HepG2 (cell line): Measurements from ENCODE around the gene RPS8. TPM values are rescaled to one million over a fixed set of nuclear protein-coding genes. Genes with fewer than 3 reads are reported as not detected.

Source experiments
- ADNP ChIP-seq: sonication (generic); formaldehyde crosslinking; IDR thresholded peaks from 2 replicates; pipeline ENCODE4 v1.4.0; 2020; ENCODE audit warnings: missing genetic modification reagents
- ETS1 ChIP-seq: sonication (generic); formaldehyde crosslinking; IDR thresholded peaks from 2 replicates; pipeline ENCODE4 v1.4.0; 2020; ENCODE audit warnings: missing genetic modification reagents
- FOXA3 ChIP-seq: IDR thresholded peaks from 2 replicates; pipeline ENCODE4 v1.6.1; 2016; ENCODE audit warnings: missing genetic modification reagents, missing compliant biosample characterization
- HDAC2 ChIP-seq: sonication (generic); formaldehyde crosslinking; IDR thresholded peaks from 2 replicates; pipeline ENCODE4 v1.4.0; 2020; ENCODE audit warnings: missing genetic modification reagents
- IRF1 ChIP-seq: sonication (generic); formaldehyde crosslinking; IDR thresholded peaks from 2 replicates; pipeline ENCODE4 v1.4.0; 2020; ENCODE audit warnings: low read depth, mild to moderate bottlenecking, missing genetic modification reagents
- MAFG ChIP-seq: sonication (generic); formaldehyde crosslinking; IDR thresholded peaks from 2 replicates; pipeline ENCODE4 v1.5.1; 2020; ENCODE audit warnings: mild to moderate bottlenecking, missing genetic modification reagents
- MIER3 ChIP-seq: IDR thresholded peaks from 2 replicates; pipeline ENCODE4 v1.6.1; 2016; ENCODE audit warnings: missing compliant biosample characterization, borderline replicate concordance
- NR3C1 ChIP-seq: sonication (generic); formaldehyde crosslinking; IDR thresholded peaks from 2 replicates; pipeline ENCODE4 v1.4.0; 2020; ENCODE audit warnings: missing genetic modification reagents
- ZC3H4 ChIP-seq: sonication (generic); formaldehyde crosslinking; IDR thresholded peaks from 2 replicates; pipeline ENCODE4 v1.4.0; 2020; ENCODE audit warnings: missing genetic modification reagents, borderline replicate concordance
- ZNF142 ChIP-seq: sonication (generic); formaldehyde crosslinking; IDR thresholded peaks from 2 replicates; pipeline ENCODE4 v1.4.0; 2020; ENCODE audit warnings: missing genetic modification reagents
- ZNF280B ChIP-seq: sonication (generic); formaldehyde crosslinking; IDR thresholded peaks from 2 replicates; pipeline ENCODE4 v1.5.0; 2020; ENCODE audit warnings: missing genetic modification reagents, mild to moderate bottlenecking, borderline replicate concordance
- ZNF768 ChIP-seq: sonication (generic); formaldehyde crosslinking; IDR thresholded peaks from 2 replicates; pipeline ENCODE4 v1.4.0; 2020; ENCODE audit warnings: missing genetic modification reagents
- ZNF83 ChIP-seq: sonication (generic); formaldehyde crosslinking; IDR thresholded peaks from 2 replicates; pipeline ENCODE4 v1.4.0; 2020; ENCODE audit warnings: missing genetic modification reagents, mild to moderate bottlenecking, borderline replicate concordance
- ZNF879 ChIP-seq: sonication (generic); formaldehyde crosslinking; IDR thresholded peaks from 2 replicates; pipeline ENCODE4 v1.8.1; 2023; ENCODE audit warnings: missing genetic modification reagents
- polyA plus RNA-seq, 8 experiments: library from polyadenylated mRNA; depleted of rRNA in 3 of 8; stranded (reverse) in 7 of 8; unstranded in 1 of 8; fragments of >200 nt; fragmentation: Illumina TruSeq in 4 of 8; extraction: Trizol in 4 of 8; gene quantifications; 2 replicates each; pipeline versions ENCODE4 v1.2.1 to v1.2.3, GENCODE V29; 2011 to 2016; ENCODE audit warnings: low read depth in 4 of 8, missing spikeins in 1 of 8, mixed read lengths in 1 of 8; ENCODE audit not compliant: insufficient read depth in 1 of 8
- total RNA-seq, 5 experiments: library from RNA; depleted of rRNA; stranded (reverse); fragments of >200 nt; fragmentation: Illumina TruSeq; extraction: Trizol; gene quantifications; 2 replicates each; pipeline ENCODE4 v1.2.3, GENCODE V29; 2016; ENCODE audit warnings: low read depth in 1 of 5
- TF ChIP-seq, protein P1 (sequence below): sonication (generic); formaldehyde crosslinking; IDR thresholded peaks from 2 replicates; pipeline ENCODE4 v1.4.0; 2020; ENCODE audit warnings: missing genetic modification reagents
- TF ChIP-seq, protein P2 (sequence below): sonication (generic); formaldehyde crosslinking; IDR thresholded peaks from 2 replicates; pipeline ENCODE4 v1.5.1; 2020; ENCODE audit warnings: missing genetic modification reagents, mild to moderate bottlenecking, borderline replicate concordance

RPS8 gene
- total and polyA plus RNA-seq, 2 of the 13 experiments (the other 11 are each of a cell fraction or from before 2014, with no cell fraction given), result 2,628 to 2,822 TPM

GRCh38 chr1:44807364-44808062, 32.2 kb downstream of the RPS8 start (continued):
- no peak; the same call in 1 of the 2 replicates for TF ChIP-seq IRF1
- peak; percentile 79; the same call in 1 of the 2 replicates for TF ChIP-seq MIER3 (CRISPR knock-in tag)
- TF ChIP-seq ZNF83 (CRISPR knock-in tag), result peak; percentile 94; the same call in 1 of the 2 replicates
- TF ChIP-seq ZNF879 (CRISPR knock-in tag), result peak; percentile 75; the same call in 1 of the 2 replicates
- no peak for TF ChIP-seq NR3C1 (CRISPR knock-in tag)
- no peak for TF ChIP-seq ZNF142 (CRISPR knock-in tag)
- TF ChIP-seq ZC3H4 (CRISPR knock-in tag), result no peak
- TF ChIP-seq, protein P1, sequence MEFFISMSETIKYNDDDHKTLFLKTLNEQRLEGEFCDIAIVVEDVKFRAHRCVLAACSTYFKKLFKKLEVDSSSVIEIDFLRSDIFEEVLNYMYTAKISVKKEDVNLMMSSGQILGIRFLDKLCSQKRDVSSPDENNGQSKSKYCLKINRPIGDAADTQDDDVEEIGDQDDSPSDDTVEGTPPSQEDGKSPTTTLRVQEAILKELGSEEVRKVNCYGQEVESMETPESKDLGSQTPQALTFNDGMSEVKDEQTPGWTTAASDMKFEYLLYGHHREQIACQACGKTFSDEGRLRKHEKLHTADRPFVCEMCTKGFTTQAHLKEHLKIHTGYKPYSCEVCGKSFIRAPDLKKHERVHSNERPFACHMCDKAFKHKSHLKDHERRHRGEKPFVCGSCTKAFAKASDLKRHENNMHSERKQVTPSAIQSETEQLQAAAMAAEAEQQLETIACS (CRISPR knock-in tag), result no peak
- TF ChIP-seq HDAC2, result no peak; the same call in none of the 2 replicates
- TF ChIP-seq, protein P2, sequence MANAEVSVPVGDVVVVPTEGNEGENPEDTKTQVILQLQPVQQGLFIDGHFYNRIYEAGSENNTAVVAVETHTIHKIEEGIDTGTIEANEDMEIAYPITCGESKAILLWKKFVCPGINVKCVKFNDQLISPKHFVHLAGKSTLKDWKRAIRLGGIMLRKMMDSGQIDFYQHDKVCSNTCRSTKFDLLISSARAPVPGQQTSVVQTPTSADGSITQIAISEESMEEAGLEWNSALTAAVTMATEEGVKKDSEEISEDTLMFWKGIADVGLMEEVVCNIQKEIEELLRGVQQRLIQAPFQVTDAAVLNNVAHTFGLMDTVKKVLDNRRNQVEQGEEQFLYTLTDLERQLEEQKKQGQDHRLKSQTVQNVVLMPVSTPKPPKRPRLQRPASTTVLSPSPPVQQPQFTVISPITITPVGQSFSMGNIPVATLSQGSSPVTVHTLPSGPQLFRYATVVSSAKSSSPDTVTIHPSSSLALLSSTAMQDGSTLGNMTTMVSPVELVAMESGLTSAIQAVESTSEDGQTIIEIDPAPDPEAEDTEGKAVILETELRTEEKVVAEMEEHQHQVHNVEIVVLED (CRISPR knock-in tag), result no peak; the same call in none of the 2 replicates
- TF ChIP-seq ZNF280B (CRISPR knock-in tag), result no peak; the same call in 1 of the 2 replicates
- TF ChIP-seq ADNP (CRISPR knock-in tag), result no peak
- TF ChIP-seq ETS1 (CRISPR knock-in tag), result no peak
- no peak; the same call in 1 of the 2 replicates for TF ChIP-seq ZNF768
- TF ChIP-seq MAFG, result no peak
- TF ChIP-seq FOXA3 (CRISPR knock-in tag), result peak; percentile 72
